ENCODE data around the gene CD248. TPM values are rescaled to one million over a fixed set of nuclear protein-coding genes. Genes with fewer than 3 reads are reported as not detected.
"Not testable (repeated sequence)": the region's sequence is repeated elsewhere in the genome, so short reads cannot be mapped to it uniquely, and the experiment has no call there.

Gene CD248
- total RNA-seq, 1 donor from 2014 or later = 95.2 TPM

- H3K9me3 Mint-ChIP-seq = peaks cover 6% of the 10 kb centered on the region
- no peak for TF ChIP-seq CTCF (IDR thresholded peaks at IDR 0.05; ENCODE audit: unreplicated experiment)
- H3K27ac Mint-ChIP-seq = no peak overlapping the region
- DNase-seq (ENCODE audit: low spot score in 2 of 2, unreplicated experiment in 2 of 2) = no peak
- no peak overlapping the region for H3K4me3 Mint-ChIP-seq
- H3K36me3 Mint-ChIP-seq = no peaks in the 10 kb centered on the region
- no peaks in the 10 kb centered on the region for H3K27me3 Mint-ChIP-seq (ENCODE audit: low read depth)
- peaks cover 47% of the 10 kb centered on the region for H3K4me1 Mint-ChIP-seq
Observed at GRCh38 chr11:66322732-66323427, 6.0 kb upstream of the CD248 start.

GRCh38 chr11:66321606-66322005 is 4.8 kb upstream of the CD248 start:
- DNase-seq (ENCODE audit: low spot score in 2 of 2, unreplicated experiment in 2 of 2) = no peak
- H3K27ac Mint-ChIP-seq = no peak overlapping the region
- no peaks in the 10 kb centered on the region for H3K36me3 Mint-ChIP-seq
- H3K4me3 Mint-ChIP-seq = no peak overlapping the region
- no peak for TF ChIP-seq CTCF (IDR thresholded peaks at IDR 0.05; ENCODE audit: unreplicated experiment)
- H3K4me1 Mint-ChIP-seq = peaks cover 44% of the 10 kb centered on the region
- no peaks in the 10 kb centered on the region for H3K27me3 Mint-ChIP-seq (ENCODE audit: low read depth)
- peaks cover 6% of the 10 kb centered on the region for H3K9me3 Mint-ChIP-seq

GRCh38 chr11:66320748-66321147 is 3.9 kb upstream of the CD248 start:
- H3K27ac Mint-ChIP-seq; H3K9me3 Mint-ChIP-seq; H3K36me3 Mint-ChIP-seq; H3K27me3 Mint-ChIP-seq (ENCODE audit: low read depth); DNase-seq (ENCODE audit: low spot score in 2 of 2, unreplicated experiment in 2 of 2); H3K4me3 Mint-ChIP-seq: not testable (repeated sequence)
- H3K4me1 Mint-ChIP-seq = peaks cover 44% of the 10 kb centered on the region

GRCh38 chr11:66320289-66320688 is 3.4 kb upstream of the CD248 start:
- DNase-seq (ENCODE audit: low spot score in 2 of 2, unreplicated experiment in 2 of 2); H3K4me3 Mint-ChIP-seq; H3K9me3 Mint-ChIP-seq; H3K27me3 Mint-ChIP-seq (ENCODE audit: low read depth); H3K27ac Mint-ChIP-seq; H3K36me3 Mint-ChIP-seq: not testable (repeated sequence)
- H3K4me1 Mint-ChIP-seq = peaks cover 44% of the 10 kb centered on the region

- DNase-seq (ENCODE audit: low spot score in 2 of 2, unreplicated experiment in 2 of 2) = no peak
- TF ChIP-seq CTCF (IDR thresholded peaks at IDR 0.05; ENCODE audit: unreplicated experiment) = no peak
- peaks cover 6% of the 10 kb centered on the region for H3K9me3 Mint-ChIP-seq
- no peaks in the 10 kb centered on the region for H3K36me3 Mint-ChIP-seq
- H3K27me3 Mint-ChIP-seq (ENCODE audit: low read depth) = no peaks in the 10 kb centered on the region
- peaks cover 45% of the 10 kb centered on the region for H3K4me1 Mint-ChIP-seq
- peak overlapping the region; percentile 97 for H3K27ac Mint-ChIP-seq
- H3K4me3 Mint-ChIP-seq = no peak overlapping the region
Observed at GRCh38 chr11:66318600-66318970, 1.7 kb upstream of the CD248 start.

GRCh38 chr11:66317723-66318599 is 1.1 kb upstream of the CD248 start:
- Mint-ChIP-seq H3K36me3 (no peaks in the 10 kb centered on the region), H3K27me3 (ENCODE audit: low read depth) (no peaks in the 10 kb centered on the region), H3K9me3 (peaks cover 6% of the 10 kb centered on the region), H3K4me3 (peak overlapping the region; percentile 60), H3K27ac (peak overlapping the region; percentile 97), H3K4me1 (peaks cover 46% of the 10 kb centered on the region)
- TF ChIP-seq CTCF (IDR thresholded peaks at IDR 0.05; ENCODE audit: unreplicated experiment) = no peak
- no peak for DNase-seq (ENCODE audit: low spot score in 2 of 2, unreplicated experiment in 2 of 2)

Data from mesothelial cell of epicardium (in vitro differentiated cells).